Loucy (cell line): Measurements from ENCODE around the gene MALL.

Experiments
- EZH2phosphoT487 ChIP-seq: fragments of 200-600 bp; IDR thresholded peaks from 2 replicates; pipeline ENCODE4 v1.6.1; 2018; ENCODE audit warnings: antibody characterized with exemption, mild to moderate bottlenecking, moderate library complexity, borderline replicate concordance
- TF ChIP-seq, protein P1 (sequence below): fragments of 200-600 bp; sonication (generic); conservative IDR thresholded peaks from 2 replicates; pipeline ENCODE4 v1.5.1; 2014; ENCODE audit warnings: mild to moderate bottlenecking, antibody characterized with exemption, low read length

DNA sequence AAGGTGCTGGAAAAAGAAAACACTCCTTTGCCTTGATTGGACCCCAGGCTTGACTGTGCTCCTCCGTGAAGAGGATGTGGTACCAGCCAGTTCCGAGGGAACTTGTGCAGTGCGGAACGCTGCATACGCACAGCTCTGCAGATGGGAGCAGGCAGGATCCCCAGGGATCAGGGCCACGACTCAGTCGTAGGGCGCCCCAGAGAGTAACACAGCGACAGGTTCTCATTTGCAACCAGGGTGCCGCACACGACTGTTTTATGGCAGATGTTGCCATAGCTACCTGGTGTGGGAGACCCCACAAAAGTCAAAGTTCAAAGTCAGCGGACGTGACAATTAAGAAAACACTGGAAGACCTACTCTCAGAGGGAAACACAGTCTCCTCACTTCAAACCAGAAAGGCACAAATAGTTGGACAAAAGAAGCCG is 779 bp downstream of the MALL start:
- TF ChIP-seq, protein P1, sequence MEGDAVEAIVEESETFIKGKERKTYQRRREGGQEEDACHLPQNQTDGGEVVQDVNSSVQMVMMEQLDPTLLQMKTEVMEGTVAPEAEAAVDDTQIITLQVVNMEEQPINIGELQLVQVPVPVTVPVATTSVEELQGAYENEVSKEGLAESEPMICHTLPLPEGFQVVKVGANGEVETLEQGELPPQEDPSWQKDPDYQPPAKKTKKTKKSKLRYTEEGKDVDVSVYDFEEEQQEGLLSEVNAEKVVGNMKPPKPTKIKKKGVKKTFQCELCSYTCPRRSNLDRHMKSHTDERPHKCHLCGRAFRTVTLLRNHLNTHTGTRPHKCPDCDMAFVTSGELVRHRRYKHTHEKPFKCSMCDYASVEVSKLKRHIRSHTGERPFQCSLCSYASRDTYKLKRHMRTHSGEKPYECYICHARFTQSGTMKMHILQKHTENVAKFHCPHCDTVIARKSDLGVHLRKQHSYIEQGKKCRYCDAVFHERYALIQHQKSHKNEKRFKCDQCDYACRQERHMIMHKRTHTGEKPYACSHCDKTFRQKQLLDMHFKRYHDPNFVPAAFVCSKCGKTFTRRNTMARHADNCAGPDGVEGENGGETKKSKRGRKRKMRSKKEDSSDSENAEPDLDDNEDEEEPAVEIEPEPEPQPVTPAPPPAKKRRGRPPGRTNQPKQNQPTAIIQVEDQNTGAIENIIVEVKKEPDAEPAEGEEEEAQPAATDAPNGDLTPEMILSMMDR, result no peak
- TF ChIP-seq EZH2phosphoT487, result no peak
